H1 (cell line): ENCODE measurements around the gene HMCN2. TPM values are rescaled to one million over a fixed set of nuclear protein-coding genes. Genes with fewer than 3 reads are reported as not detected.

Experiments
- BRCA1 ChIP-seq: IDR thresholded peaks from 2 replicates; pipeline ENCODE4 v1.6.1; 2012; ENCODE audit warnings: low read depth, low read length, improper control_type of control experiment
- CHD1 ChIP-seq: IDR thresholded peaks from 2 replicates; pipeline ENCODE4 v1.6.1; 2012; ENCODE audit warnings: low read depth, low read length, improper control_type of control experiment
- POLR2A ChIP-seq, 2 experiments: IDR thresholded peaks; 1 replicate in 1 of 2; 2 replicates in 1 of 2; pipeline ENCODE4 v1.6.1; 2011; ENCODE audit warnings: low read depth in 2 of 2, low read length in 2 of 2, mild to moderate bottlenecking in 2 of 2; ENCODE audit errors: control extremely low read depth in 1 of 2
- RNF2 ChIP-seq: fragments of 200-900, 300-1000 bp; sonication (generic); IDR thresholded peaks from 2 replicates; pipeline ENCODE4 v1.7.1; 2016; ENCODE audit warnings: borderline replicate concordance, low read depth, mild to moderate bottlenecking, antibody characterized with exemption, low read length; ENCODE audit not compliant: poor library complexity, severe bottlenecking; ENCODE audit errors: missing control alignments
- RXRA ChIP-seq: IDR thresholded peaks from 2 replicates; pipeline ENCODE4 v1.6.1; 2011; ENCODE audit warnings: low read depth, mild to moderate bottlenecking, low read length, moderate library complexity; ENCODE audit not compliant: insufficient read depth
- SP4 ChIP-seq: IDR thresholded peaks from 2 replicates; pipeline ENCODE4 v1.6.1; 2012; ENCODE audit warnings: low read length, inconsistent platforms
- TCF12 ChIP-seq: IDR thresholded peaks from 2 replicates; pipeline ENCODE4 v1.6.1; 2011; ENCODE audit warnings: low read depth, mild to moderate bottlenecking, low read length
- polyA plus RNA-seq, 7 experiments: library from polyadenylated mRNA; depleted of rRNA in 3 of 7; stranded (reverse) in 5 of 7; unstranded in 2 of 7; fragments of >200 nt in 5 of 7; fragments of 200-250 nt in 2 of 7; gene quantifications; 1 replicate in 5 of 7; 2 replicates in 1 of 7; 4 replicates in 1 of 7; pipeline versions ENCODE4 v1.2.1 to v1.2.3, GENCODE V29; 2011 to 2013; ENCODE audit warnings: missing spikeins in 2 of 7, mixed read lengths in 2 of 7
- total RNA-seq: library from RNA; stranded (reverse); fragmentation: NEBNext Ultra II Directional; extraction: Animal tissue kit (Norgen Biotek cat#: 25700); gene quantifications from 2 replicates; pipeline ENCODE4 v1.2.1, GENCODE V29; 2021
- TF ChIP-seq, protein P1 (sequence below): fragments of 300-600 bp; sonication (generic); IDR thresholded peaks from 2 replicates; pipeline ENCODE4 v1.7.1; 2012; ENCODE audit warnings: low read length, moderate library complexity, mild to moderate bottlenecking, inconsistent platforms; ENCODE audit not compliant: insufficient replicate concordance

Gene HMCN2
- total and polyA plus RNA-seq, 2 of the 8 experiments (the other 6 are each of a cell fraction or from before 2014, with no cell fraction given), result 5.0 to 9.1 TPM

DNA sequence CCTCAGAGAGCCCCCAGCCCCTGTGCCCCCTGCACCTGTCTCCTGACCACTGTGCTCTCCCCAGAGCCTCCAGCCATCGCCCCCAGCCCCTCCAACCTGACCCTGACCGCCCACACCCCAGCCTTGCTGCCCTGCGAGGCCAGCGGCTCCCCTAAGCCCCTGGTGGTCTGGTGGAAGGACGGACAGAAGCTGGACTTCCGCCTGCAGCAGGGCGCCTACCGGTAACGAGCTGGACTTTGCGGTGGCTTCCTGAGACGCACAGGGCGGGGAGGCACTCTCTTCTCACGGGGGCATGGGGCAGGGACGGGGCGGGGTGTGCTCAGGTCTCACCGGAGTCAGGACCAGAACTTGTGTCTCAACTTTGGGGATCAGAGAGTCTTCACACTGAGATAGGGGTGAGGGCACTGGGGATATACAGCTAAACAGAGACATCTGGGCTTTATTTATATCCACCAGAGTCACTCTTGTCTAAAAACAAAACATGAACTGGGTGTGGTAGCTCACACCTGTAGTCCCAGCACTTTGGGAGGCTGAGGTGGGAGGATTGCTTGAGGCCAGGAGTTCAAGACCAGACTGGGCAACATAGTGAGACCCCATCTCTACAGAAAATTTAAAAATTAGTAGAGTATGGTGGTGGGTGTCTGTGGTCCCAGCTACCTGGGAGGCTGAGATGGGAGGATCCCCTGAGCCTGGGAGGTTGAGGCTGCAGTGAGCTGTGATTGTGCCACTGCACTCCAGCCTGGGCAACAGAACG is 133.1 kb downstream of the HMCN2 start (continued):
- TF ChIP-seq RNF2 (no peak), POLR2A (IDR thresholded peaks at IDR 0.05; ENCODE audit: control extremely low read depth in 1 of 2, low read depth in 2 of 2, low read length in 2 of 2) (no peak), RXRA (no peak), CHD1 (no peak), TCF12 (no peak), SP4 (no peak), BRCA1 (no peak)
- TF ChIP-seq, protein P1, sequence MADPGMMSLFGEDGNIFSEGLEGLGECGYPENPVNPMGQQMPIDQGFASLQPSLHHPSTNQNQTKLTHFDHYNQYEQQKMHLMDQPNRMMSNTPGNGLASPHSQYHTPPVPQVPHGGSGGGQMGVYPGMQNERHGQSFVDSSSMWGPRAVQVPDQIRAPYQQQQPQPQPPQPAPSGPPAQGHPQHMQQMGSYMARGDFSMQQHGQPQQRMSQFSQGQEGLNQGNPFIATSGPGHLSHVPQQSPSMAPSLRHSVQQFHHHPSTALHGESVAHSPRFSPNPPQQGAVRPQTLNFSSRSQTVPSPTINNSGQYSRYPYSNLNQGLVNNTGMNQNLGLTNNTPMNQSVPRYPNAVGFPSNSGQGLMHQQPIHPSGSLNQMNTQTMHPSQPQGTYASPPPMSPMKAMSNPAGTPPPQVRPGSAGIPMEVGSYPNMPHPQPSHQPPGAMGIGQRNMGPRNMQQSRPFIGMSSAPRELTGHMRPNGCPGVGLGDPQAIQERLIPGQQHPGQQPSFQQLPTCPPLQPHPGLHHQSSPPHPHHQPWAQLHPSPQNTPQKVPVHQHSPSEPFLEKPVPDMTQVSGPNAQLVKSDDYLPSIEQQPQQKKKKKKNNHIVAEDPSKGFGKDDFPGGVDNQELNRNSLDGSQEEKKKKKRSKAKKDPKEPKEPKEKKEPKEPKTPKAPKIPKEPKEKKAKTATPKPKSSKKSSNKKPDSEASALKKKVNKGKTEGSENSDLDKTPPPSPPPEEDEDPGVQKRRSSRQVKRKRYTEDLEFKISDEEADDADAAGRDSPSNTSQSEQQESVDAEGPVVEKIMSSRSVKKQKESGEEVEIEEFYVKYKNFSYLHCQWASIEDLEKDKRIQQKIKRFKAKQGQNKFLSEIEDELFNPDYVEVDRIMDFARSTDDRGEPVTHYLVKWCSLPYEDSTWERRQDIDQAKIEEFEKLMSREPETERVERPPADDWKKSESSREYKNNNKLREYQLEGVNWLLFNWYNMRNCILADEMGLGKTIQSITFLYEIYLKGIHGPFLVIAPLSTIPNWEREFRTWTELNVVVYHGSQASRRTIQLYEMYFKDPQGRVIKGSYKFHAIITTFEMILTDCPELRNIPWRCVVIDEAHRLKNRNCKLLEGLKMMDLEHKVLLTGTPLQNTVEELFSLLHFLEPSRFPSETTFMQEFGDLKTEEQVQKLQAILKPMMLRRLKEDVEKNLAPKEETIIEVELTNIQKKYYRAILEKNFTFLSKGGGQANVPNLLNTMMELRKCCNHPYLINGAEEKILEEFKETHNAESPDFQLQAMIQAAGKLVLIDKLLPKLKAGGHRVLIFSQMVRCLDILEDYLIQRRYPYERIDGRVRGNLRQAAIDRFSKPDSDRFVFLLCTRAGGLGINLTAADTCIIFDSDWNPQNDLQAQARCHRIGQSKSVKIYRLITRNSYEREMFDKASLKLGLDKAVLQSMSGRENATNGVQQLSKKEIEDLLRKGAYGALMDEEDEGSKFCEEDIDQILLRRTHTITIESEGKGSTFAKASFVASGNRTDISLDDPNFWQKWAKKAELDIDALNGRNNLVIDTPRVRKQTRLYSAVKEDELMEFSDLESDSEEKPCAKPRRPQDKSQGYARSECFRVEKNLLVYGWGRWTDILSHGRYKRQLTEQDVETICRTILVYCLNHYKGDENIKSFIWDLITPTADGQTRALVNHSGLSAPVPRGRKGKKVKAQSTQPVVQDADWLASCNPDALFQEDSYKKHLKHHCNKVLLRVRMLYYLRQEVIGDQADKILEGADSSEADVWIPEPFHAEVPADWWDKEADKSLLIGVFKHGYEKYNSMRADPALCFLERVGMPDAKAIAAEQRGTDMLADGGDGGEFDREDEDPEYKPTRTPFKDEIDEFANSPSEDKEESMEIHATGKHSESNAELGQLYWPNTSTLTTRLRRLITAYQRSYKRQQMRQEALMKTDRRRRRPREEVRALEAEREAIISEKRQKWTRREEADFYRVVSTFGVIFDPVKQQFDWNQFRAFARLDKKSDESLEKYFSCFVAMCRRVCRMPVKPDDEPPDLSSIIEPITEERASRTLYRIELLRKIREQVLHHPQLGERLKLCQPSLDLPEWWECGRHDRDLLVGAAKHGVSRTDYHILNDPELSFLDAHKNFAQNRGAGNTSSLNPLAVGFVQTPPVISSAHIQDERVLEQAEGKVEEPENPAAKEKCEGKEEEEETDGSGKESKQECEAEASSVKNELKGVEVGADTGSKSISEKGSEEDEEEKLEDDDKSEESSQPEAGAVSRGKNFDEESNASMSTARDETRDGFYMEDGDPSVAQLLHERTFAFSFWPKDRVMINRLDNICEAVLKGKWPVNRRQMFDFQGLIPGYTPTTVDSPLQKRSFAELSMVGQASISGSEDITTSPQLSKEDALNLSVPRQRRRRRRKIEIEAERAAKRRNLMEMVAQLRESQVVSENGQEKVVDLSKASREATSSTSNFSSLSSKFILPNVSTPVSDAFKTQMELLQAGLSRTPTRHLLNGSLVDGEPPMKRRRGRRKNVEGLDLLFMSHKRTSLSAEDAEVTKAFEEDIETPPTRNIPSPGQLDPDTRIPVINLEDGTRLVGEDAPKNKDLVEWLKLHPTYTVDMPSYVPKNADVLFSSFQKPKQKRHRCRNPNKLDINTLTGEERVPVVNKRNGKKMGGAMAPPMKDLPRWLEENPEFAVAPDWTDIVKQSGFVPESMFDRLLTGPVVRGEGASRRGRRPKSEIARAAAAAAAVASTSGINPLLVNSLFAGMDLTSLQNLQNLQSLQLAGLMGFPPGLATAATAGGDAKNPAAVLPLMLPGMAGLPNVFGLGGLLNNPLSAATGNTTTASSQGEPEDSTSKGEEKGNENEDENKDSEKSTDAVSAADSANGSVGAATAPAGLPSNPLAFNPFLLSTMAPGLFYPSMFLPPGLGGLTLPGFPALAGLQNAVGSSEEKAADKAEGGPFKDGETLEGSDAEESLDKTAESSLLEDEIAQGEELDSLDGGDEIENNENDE, result no peak
- TF ChIP-seq, all 59 proteins: peak for 0
